22Rv1 (cell line): ENCODE results near the gene GSTO1.
A peak's percentile ranks its signal among the peaks of the same experiment; 100 is the strongest.

ENCODE experiments used
- H3K27ac ChIP-seq: fragments of 450-650 bp; 2 replicates; pipeline ENCODE4 v1.5.1; 2017
- CTCF ChIP-seq: fragments of 450-650 bp; IDR thresholded peaks from 2 replicates; pipeline ENCODE4 v1.5.1; 2017; ENCODE audit warnings: mild to moderate bottlenecking
- ZFX ChIP-seq: fragments of 450-650 bp; IDR thresholded peaks from 2 replicates; pipeline ENCODE4 v1.6.1; 2017; ENCODE audit warnings: antibody characterized with exemption, borderline replicate concordance

Gene GSTO1

GRCh38 chr10:104293781-104294321 is 39.2 kb downstream of the GSTO1 start:
- H3K27ac ChIP-seq = no peak overlapping the region
- no peak for TF ChIP-seq CTCF
- no peak for TF ChIP-seq ZFX

- TF ChIP-seq CTCF (no peak), ZFX (no peak)
- no peak overlapping the region for H3K27ac ChIP-seq
Measured at GRCh38 chr10:104296687-104297436, 42.2 kb downstream of the GSTO1 start.

- no peak overlapping the region for H3K27ac ChIP-seq
- TF ChIP-seq ZFX (no peak), CTCF (peak; percentile 74)
Measured at GRCh38 chr10:104297697-104298660, 43.3 kb downstream of the GSTO1 start.

GRCh38 chr10:104299031-104299904 is 44.6 kb downstream of the GSTO1 start:
- H3K27ac ChIP-seq = no peak overlapping the region
- TF ChIP-seq CTCF (no peak), ZFX (no peak)

GRCh38 chr10:104300002-104300735 is 45.5 kb downstream of the GSTO1 start:
- H3K27ac ChIP-seq = no peak overlapping the region

More at GRCh38 chr10:104300002-104300735, 45.5 kb downstream of the GSTO1 start:
- TF ChIP-seq ZFX (no peak), CTCF (no peak)
